HEK293T (cell line): ENCODE results near the gene FILIP1L.
A peak's percentile ranks its signal among the peaks of the same experiment; 100 is the strongest.

Source experiments
- CTCF ChIA-PET: fragments of 350-600 bp; formaldehyde crosslinking; extraction: SDS; loops from one replicate; lab custom pipeline; 2021; ENCODE audit warnings: antibody characterized with exemption, inconsistent platforms; lab: Yijun Ruan, JAX
- POLR2A ChIA-PET: fragments of 350-600 bp; formaldehyde crosslinking; extraction: SDS; loops from one replicate; lab custom pipeline; 2020; ENCODE audit warnings: antibody characterized with exemption, inconsistent platforms; lab: Yijun Ruan, JAX
- DNase-seq: peaks from one replicate; pipeline ENCODE4 v3.0.0; 2012; ENCODE audit warnings: mixed read lengths; ENCODE audit errors: extremely low spot score
- ARNT ChIP-seq: fragments of 450-650 bp; IDR thresholded peaks from 2 replicates; pipeline ENCODE4 v1.6.1; 2017; ENCODE audit warnings: mild to moderate bottlenecking
- BHLHE40 ChIP-seq: fragments of 450-650 bp; IDR thresholded peaks from 2 replicates; pipeline ENCODE4 v1.6.1; 2016; ENCODE audit warnings: mild to moderate bottlenecking, moderate library complexity, borderline replicate concordance
- CTBP1 ChIP-seq: fragments of 450-650 bp; IDR thresholded peaks from 2 replicates; pipeline ENCODE4 v1.6.1; 2016; ENCODE audit warnings: borderline replicate concordance
- ELF4 ChIP-seq: fragments of 450-650 bp; IDR thresholded peaks from 2 replicates; pipeline ENCODE4 v1.6.1; 2017; ENCODE audit warnings: antibody characterized with exemption
- FOXA1 ChIP-seq: fragments of 450-650 bp; IDR thresholded peaks from 2 replicates; pipeline ENCODE4 v1.6.1; 2016; ENCODE audit warnings: mild to moderate bottlenecking
- FOXK2 ChIP-seq: fragments of 450-650 bp; IDR thresholded peaks from 2 replicates; pipeline ENCODE4 v1.6.1; 2016; ENCODE audit warnings: mild to moderate bottlenecking
- FOXM1 ChIP-seq: fragments of 450-650 bp; IDR thresholded peaks from 2 replicates; pipeline ENCODE4 v1.6.1; 2017; ENCODE audit warnings: mild to moderate bottlenecking, borderline replicate concordance
- HDGF ChIP-seq: fragments of 450-650 bp; IDR thresholded peaks from 2 replicates; pipeline ENCODE4 v1.6.1; 2017; ENCODE audit warnings: antibody characterized with exemption, borderline replicate concordance
- L3MBTL2 ChIP-seq: fragments of 450-650 bp; conservative IDR thresholded peaks from 2 replicates; pipeline ENCODE4 v1.6.1; 2016; ENCODE audit warnings: mild to moderate bottlenecking
- LEF1 ChIP-seq: fragments of 450-650 bp; IDR thresholded peaks from 2 replicates; pipeline ENCODE4 v1.6.1; 2017; ENCODE audit warnings: mild to moderate bottlenecking, borderline replicate concordance
- NFRKB ChIP-seq: fragments of 450-650 bp; IDR thresholded peaks from 2 replicates; pipeline ENCODE4 v1.6.1; 2016; ENCODE audit warnings: mild to moderate bottlenecking, moderate library complexity
- PKNOX1 ChIP-seq: fragments of 450-650 bp; IDR thresholded peaks from 2 replicates; pipeline ENCODE4 v1.6.1; 2016
- SP1 ChIP-seq: fragments of 450-650 bp; IDR thresholded peaks from 2 replicates; pipeline ENCODE4 v1.6.1; 2017
- SUZ12 ChIP-seq: fragments of 450-650 bp; IDR thresholded peaks from 2 replicates; pipeline ENCODE4 v1.6.1; 2016; ENCODE audit warnings: mild to moderate bottlenecking
- TARDBP ChIP-seq: fragments of 450-650 bp; IDR thresholded peaks from 2 replicates; pipeline ENCODE4 v1.6.1; 2016
- ZNF384 ChIP-seq: fragments of 450-650 bp; IDR thresholded peaks from 2 replicates; pipeline ENCODE4 v1.6.1; 2016

The FILIP1L gene

GRCh38 chr3:99795573-99795972 lies 318.7 kb downstream of the FILIP1L start:
- POLR2A ChIA-PET: no interaction called here
- CTCF ChIA-PET: no interaction called here
- TF ChIP-seq FOXK2 (no peak), SUZ12 (no peak), FOXA1 (no peak), NFRKB (no peak), HDGF (no peak), SP1 (no peak), L3MBTL2 (no peak), ZNF384 (no peak), ARNT (no peak), LEF1 (no peak), PKNOX1 (no peak)
- no peak for DNase-seq

GRCh38 chr3:99794485-99794884 lies 319.8 kb downstream of the FILIP1L start:
- CTCF ChIA-PET: no interaction called here
- POLR2A ChIA-PET: no interaction called here
- TF ChIP-seq CTBP1 (no peak), BHLHE40 (no peak), L3MBTL2 (no peak)
- DNase-seq: no peak

- peak; percentile 65 for DNase-seq
Observed at GRCh38 chr3:99789011-99789721, 325.1 kb downstream of the FILIP1L start.

More at GRCh38 chr3:99789011-99789721, 325.1 kb downstream of the FILIP1L start:
- TF ChIP-seq FOXA1 (no peak), FOXM1 (no peak), NFRKB (no peak), ARNT (no peak), TARDBP (no peak), SUZ12 (no peak), ELF4 (no peak), LEF1 (no peak), CTBP1 (no peak), HDGF (no peak), L3MBTL2 (no peak), PKNOX1 (no peak), ZNF384 (no peak), SP1 (no peak), FOXK2 (no peak)
- CTCF ChIA-PET: interaction anchor here (1.0 kb wide), 1 partner anchor 261 kb away, joined by 3 read pairs; no protein-coding TSS in a partner anchor
- POLR2A ChIA-PET: interaction anchor here (0.6 kb wide), 1 partner anchor 29 kb away, joined by 4 read pairs; the partner anchor contains the start of gene CMSS1
